HL-60 (cell line): ENCODE measurements around the gene NLK.

Source experiments
- DNase-seq, 2 experiments: peaks; one replicate each; pipeline ENCODE4 v3.0.0-alpha.2; 2010 to 2020; ENCODE audit warnings: low read depth in 1 of 2, low spot score in 1 of 2
- H3K27ac ChIP-seq: fragments of 250-450 bp; sonication (Bioruptor Pico); replicated peaks from 2 replicates; pipeline ENCODE4 v1.5.1; 2020; ENCODE audit warnings: mild to moderate bottlenecking, moderate library complexity
- H3K27me3 ChIP-seq: fragments of 250-450 bp; sonication (Bioruptor Pico); 2 replicates; pipeline ENCODE4 v1.5.1; 2021; ENCODE audit warnings: mild to moderate bottlenecking, moderate library complexity; ENCODE audit not compliant: insufficient read depth, poor library complexity, severe bottlenecking
- H3K4me3 ChIP-seq: replicated peaks from 2 replicates; pipeline ENCODE4 v1.5.1; 2011; ENCODE audit warnings: mild to moderate bottlenecking, control low read depth, low read length; ENCODE audit not compliant: insufficient read depth
- GABPA ChIP-seq: IDR thresholded peaks from 2 replicates; pipeline ENCODE4 v1.6.1; 2012; ENCODE audit warnings: low read depth
- POLR2AphosphoS5 ChIP-seq: IDR thresholded peaks from 2 replicates; pipeline ENCODE4 v1.6.1; 2012; ENCODE audit warnings: low read depth
- SPI1 ChIP-seq: IDR thresholded peaks from 2 replicates; pipeline ENCODE4 v1.6.1; 2012; ENCODE audit warnings: low read depth, mild to moderate bottlenecking, borderline replicate concordance
- TF ChIP-seq, protein P1 (sequence below): IDR thresholded peaks from 2 replicates; pipeline ENCODE4 v1.6.1; 2012; ENCODE audit warnings: low read depth; ENCODE audit not compliant: insufficient replicate concordance
- TF ChIP-seq, protein P2 (sequence below): IDR thresholded peaks from one replicate; pipeline ENCODE4 v1.5.1; 2011; ENCODE audit warnings: low read length, control low read depth, inconsistent platforms; ENCODE audit not compliant: insufficient read depth

The NLK gene

DNA sequence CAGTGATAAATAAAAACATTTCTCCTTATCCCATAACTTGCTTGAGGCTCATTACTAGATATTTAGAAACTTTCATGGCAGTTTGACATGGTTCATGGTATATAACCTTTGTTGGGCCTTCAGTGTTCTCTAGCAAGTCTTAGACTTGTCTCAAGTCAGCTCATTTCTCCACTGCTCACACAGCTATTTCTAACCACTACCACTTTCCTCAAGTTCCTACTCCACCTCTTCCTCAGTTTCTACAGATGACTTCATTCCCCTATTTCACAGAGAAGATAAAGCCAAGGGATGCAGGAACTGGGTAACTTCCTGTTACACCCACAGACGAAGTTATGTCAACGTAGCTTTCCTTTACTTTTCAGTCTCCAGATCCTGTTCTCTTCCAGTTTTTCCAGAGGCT, 23.2 kb downstream of the NLK start:
- peak in 1 of 2 experiments; percentile 20 for DNase-seq
- Histone ChIP-seq H3K27ac (no peak overlapping the region), H3K27me3 (no peaks in the 10 kb centered on the region), H3K4me3 (no peak overlapping the region)
- TF ChIP-seq, protein P1, sequence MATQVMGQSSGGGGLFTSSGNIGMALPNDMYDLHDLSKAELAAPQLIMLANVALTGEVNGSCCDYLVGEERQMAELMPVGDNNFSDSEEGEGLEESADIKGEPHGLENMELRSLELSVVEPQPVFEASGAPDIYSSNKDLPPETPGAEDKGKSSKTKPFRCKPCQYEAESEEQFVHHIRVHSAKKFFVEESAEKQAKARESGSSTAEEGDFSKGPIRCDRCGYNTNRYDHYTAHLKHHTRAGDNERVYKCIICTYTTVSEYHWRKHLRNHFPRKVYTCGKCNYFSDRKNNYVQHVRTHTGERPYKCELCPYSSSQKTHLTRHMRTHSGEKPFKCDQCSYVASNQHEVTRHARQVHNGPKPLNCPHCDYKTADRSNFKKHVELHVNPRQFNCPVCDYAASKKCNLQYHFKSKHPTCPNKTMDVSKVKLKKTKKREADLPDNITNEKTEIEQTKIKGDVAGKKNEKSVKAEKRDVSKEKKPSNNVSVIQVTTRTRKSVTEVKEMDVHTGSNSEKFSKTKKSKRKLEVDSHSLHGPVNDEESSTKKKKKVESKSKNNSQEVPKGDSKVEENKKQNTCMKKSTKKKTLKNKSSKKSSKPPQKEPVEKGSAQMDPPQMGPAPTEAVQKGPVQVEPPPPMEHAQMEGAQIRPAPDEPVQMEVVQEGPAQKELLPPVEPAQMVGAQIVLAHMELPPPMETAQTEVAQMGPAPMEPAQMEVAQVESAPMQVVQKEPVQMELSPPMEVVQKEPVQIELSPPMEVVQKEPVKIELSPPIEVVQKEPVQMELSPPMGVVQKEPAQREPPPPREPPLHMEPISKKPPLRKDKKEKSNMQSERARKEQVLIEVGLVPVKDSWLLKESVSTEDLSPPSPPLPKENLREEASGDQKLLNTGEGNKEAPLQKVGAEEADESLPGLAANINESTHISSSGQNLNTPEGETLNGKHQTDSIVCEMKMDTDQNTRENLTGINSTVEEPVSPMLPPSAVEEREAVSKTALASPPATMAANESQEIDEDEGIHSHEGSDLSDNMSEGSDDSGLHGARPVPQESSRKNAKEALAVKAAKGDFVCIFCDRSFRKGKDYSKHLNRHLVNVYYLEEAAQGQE: no peak
- no peak for TF ChIP-seq POLR2AphosphoS5
- no peak for TF ChIP-seq SPI1
- TF ChIP-seq, protein P2, sequence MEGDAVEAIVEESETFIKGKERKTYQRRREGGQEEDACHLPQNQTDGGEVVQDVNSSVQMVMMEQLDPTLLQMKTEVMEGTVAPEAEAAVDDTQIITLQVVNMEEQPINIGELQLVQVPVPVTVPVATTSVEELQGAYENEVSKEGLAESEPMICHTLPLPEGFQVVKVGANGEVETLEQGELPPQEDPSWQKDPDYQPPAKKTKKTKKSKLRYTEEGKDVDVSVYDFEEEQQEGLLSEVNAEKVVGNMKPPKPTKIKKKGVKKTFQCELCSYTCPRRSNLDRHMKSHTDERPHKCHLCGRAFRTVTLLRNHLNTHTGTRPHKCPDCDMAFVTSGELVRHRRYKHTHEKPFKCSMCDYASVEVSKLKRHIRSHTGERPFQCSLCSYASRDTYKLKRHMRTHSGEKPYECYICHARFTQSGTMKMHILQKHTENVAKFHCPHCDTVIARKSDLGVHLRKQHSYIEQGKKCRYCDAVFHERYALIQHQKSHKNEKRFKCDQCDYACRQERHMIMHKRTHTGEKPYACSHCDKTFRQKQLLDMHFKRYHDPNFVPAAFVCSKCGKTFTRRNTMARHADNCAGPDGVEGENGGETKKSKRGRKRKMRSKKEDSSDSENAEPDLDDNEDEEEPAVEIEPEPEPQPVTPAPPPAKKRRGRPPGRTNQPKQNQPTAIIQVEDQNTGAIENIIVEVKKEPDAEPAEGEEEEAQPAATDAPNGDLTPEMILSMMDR: no peak
- TF ChIP-seq GABPA: no peak

DNA sequence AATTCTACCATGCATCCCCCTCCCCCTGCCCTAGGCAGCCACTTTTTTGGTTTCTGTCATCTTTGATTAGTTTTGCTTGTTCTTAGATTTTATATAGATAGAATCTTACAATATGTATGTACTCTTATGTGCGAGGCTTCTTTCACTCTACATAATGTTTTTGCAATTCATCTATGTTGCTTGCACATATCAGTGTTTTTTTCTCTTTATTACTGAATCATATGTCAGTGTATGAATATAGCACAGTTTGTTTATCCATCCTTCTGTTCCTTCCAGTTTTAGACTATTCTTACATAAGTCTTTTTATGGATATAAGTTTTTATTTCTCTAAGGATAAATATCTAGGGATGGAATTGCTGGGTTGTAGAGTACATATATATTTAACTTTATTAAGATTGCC, 26.6 kb downstream of the NLK start:
- no peak overlapping the region for H3K4me3 ChIP-seq
- no peak for DNase-seq
- TF ChIP-seq, protein P1: no peak
- no peak for TF ChIP-seq GABPA
- H3K27ac ChIP-seq: no peak overlapping the region
- H3K27me3 ChIP-seq: no peaks in the 10 kb centered on the region

- Histone ChIP-seq H3K27ac (no peak overlapping the region), H3K27me3 (no peaks in the 10 kb centered on the region), H3K4me3 (no peak overlapping the region)
- DNase-seq: no peak
- TF ChIP-seq, protein P2: no peak
- TF ChIP-seq, protein P1: no peak
- TF ChIP-seq GABPA (no peak), POLR2AphosphoS5 (no peak), SPI1 (no peak)
These were observed 28.7 kb downstream of the NLK start for GRCh38 chr17:28071179-28071578.
